Ascending aorta (tissue), 2 donors: ENCODE measurements around the gene MAN2B2. TPM values are rescaled to one million over a fixed set of nuclear protein-coding genes. Genes with fewer than 3 reads are reported as not detected.

Source experiments
- DNase-seq, 2 donors: peaks; one replicate each; pipeline ENCODE4 v3.0.0-alpha.2; 2019; ENCODE audit warnings: low spot score in 2 of 2
- H3K27ac ChIP-seq, 2 donors: fragments of 200-600 bp; sonication (generic); one replicate each; pipeline ENCODE4 v1.5.1; 2016 to 2017; ENCODE audit warnings: mild to moderate bottlenecking in 1 of 2
- H3K27me3 ChIP-seq: fragments of 200-600 bp; sonication (generic); one replicate; pipeline ENCODE4 v1.5.1; 2017
- H3K36me3 ChIP-seq, 2 donors: fragments of 200-600 bp; sonication (generic); one replicate each; pipeline ENCODE4 v1.5.1; 2016
- H3K4me1 ChIP-seq, 2 donors: fragments of 200-600 bp; sonication (generic); one replicate each; pipeline ENCODE4 v1.5.1; 2016 to 2017; ENCODE audit warnings: mild to moderate bottlenecking in 1 of 2
- H3K4me3 ChIP-seq, 2 donors: fragments of 200-600 bp; sonication (generic); one replicate each; pipeline ENCODE4 v1.5.1; 2016 to 2017; ENCODE audit warnings: mild to moderate bottlenecking in 1 of 2
- H3K9me3 ChIP-seq, 2 donors: fragments of 200-600 bp; sonication (generic); one replicate each; pipeline ENCODE4 v1.5.1; 2016
- intact Hi-C: fragments of 100-400 bp; cut with DNase I; formaldehyde crosslinking; loops from one replicate; pipeline ENCODE4 v1.15.1; 2023
- total RNA-seq: library from RNA; depleted of rRNA; stranded (reverse); fragments of >200 nt; gene quantifications from one replicate; pipeline ENCODE4 v1.1.0, GENCODE V29; 2016
- TF ChIP-seq, protein P1 (sequence below), 3 experiments: fragments of 200-600 bp in 2 of 3; fragments of 450-650 bp in 1 of 3; sonication (generic) in 2 of 3; IDR thresholded peaks; one replicate each; pipeline ENCODE4 v1.5.1; 2016 to 2019; ENCODE audit warnings: antibody characterized with exemption in 3 of 3, mild to moderate bottlenecking in 1 of 3, moderate library complexity in 1 of 3

Gene MAN2B2
- total RNA-seq, 1 donor from 2014 or later = 47.8 TPM

DNA sequence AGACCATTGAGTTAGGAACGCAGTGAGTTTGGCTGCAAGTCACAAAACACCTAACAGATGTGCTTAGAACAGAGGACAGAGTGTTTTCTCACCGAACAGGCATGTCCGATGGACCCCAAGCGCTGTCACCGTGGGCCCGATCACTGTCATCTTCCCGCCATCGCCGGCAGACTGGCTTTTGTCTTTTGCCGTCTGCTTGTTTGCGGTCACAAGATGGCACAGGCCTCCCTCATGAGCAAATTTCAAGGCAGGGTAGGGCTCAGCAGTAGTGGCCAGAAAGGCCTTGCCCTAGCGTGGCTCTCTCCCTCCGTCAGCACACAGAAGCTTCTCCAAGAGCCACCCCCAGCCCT is 44.1 kb downstream of the MAN2B2 start:
- TF ChIP-seq, protein P1, sequence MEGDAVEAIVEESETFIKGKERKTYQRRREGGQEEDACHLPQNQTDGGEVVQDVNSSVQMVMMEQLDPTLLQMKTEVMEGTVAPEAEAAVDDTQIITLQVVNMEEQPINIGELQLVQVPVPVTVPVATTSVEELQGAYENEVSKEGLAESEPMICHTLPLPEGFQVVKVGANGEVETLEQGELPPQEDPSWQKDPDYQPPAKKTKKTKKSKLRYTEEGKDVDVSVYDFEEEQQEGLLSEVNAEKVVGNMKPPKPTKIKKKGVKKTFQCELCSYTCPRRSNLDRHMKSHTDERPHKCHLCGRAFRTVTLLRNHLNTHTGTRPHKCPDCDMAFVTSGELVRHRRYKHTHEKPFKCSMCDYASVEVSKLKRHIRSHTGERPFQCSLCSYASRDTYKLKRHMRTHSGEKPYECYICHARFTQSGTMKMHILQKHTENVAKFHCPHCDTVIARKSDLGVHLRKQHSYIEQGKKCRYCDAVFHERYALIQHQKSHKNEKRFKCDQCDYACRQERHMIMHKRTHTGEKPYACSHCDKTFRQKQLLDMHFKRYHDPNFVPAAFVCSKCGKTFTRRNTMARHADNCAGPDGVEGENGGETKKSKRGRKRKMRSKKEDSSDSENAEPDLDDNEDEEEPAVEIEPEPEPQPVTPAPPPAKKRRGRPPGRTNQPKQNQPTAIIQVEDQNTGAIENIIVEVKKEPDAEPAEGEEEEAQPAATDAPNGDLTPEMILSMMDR (IDR thresholded peaks at IDR 0.05) = no peak
- H3K9me3 ChIP-seq = no peaks in the 10 kb centered on the region
- no peak for DNase-seq
- no peak overlapping the region for H3K4me3 ChIP-seq
- no peaks in the 10 kb centered on the region for H3K27me3 ChIP-seq
- H3K27ac ChIP-seq = no peak overlapping the region
- H3K4me1 ChIP-seq = no peaks in the 10 kb centered on the region
- intact Hi-C loops = no loop called here
- H3K36me3 ChIP-seq = peaks cover 53 to 69% of the 10 kb centered on the region in 2 donors

DNA sequence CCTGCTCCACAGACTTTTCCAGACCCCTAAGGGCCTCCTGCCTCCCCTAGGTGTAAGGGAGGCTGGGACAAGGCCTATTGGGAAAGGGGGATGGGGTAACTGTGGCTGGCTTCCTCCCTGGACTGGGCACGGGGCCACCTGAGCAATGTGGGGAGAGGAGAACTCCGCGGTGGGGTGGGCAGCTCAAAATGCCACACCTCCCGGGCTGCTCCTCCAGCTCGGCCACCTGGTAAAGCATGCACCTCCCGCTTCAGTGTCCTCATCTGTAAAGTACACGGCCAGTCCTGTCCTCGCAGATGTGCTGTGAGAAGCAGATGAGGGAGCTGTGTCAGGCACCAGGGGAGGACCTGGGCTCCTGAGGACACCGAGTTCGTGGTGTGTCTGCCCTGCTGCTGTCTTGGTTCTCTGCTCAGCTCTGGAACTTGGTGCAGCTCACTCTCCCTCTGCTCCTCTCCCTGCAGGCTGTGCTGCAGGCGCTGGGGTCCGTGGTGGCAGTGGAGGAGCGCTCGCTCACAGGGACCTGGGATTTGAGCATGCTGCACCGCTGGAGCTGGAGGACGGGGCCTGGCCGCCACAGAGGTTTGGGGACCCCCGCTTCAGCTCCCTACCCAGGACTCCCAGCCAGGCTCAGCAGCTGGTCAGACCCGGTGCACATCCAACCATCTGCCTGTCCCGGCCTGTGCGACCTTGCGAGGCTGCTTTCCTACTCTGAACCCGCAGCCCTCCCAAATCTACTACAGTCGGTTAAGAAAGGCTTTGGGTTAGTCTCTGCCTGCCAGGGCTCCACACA is 44.7 kb downstream of the MAN2B2 start:
- H3K9me3 ChIP-seq = no peaks in the 10 kb centered on the region
- H3K4me3 ChIP-seq = no peak overlapping the region
- no peaks in the 10 kb centered on the region for H3K27me3 ChIP-seq
- TF ChIP-seq, protein P1 (IDR thresholded peaks at IDR 0.05) = no peak
- H3K27ac ChIP-seq = no peak overlapping the region
- H3K4me1 ChIP-seq = no peaks in the 10 kb centered on the region
- DNase-seq = no peak
- intact Hi-C loops = no loop called here
- peaks cover 47 to 64% of the 10 kb centered on the region in 2 donors for H3K36me3 ChIP-seq

DNA sequence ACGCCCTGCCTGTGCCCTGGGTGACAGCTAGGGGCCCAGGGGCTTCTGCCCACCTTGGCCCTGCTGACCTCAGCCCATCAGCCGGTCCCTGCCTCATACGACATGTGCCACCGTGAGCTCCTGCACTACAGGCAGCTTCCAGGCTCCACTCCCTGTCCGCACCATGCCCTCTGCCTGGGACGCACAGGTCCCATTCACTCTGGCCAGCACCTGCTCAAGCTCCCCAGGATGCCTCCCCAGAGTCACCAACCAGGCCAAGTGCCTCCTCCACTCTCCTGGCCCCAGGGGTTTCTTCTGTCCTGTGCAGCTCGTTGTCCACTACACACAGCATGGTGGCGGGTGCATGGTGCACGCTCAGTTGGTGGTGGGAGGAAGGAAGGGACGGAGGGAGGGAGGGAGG is 45.3 kb downstream of the MAN2B2 start:
- intact Hi-C loops = no loop called here
- H3K4me3 ChIP-seq = no peak overlapping the region
- TF ChIP-seq, protein P1 (IDR thresholded peaks at IDR 0.05) = no peak
- no peaks in the 10 kb centered on the region for H3K9me3 ChIP-seq
- no peaks in the 10 kb centered on the region for H3K27me3 ChIP-seq
- no peak overlapping the region for H3K27ac ChIP-seq
- peaks cover 42 to 58% of the 10 kb centered on the region in 2 donors for H3K36me3 ChIP-seq
- no peak for DNase-seq
- H3K4me1 ChIP-seq = no peaks in the 10 kb centered on the region

DNA sequence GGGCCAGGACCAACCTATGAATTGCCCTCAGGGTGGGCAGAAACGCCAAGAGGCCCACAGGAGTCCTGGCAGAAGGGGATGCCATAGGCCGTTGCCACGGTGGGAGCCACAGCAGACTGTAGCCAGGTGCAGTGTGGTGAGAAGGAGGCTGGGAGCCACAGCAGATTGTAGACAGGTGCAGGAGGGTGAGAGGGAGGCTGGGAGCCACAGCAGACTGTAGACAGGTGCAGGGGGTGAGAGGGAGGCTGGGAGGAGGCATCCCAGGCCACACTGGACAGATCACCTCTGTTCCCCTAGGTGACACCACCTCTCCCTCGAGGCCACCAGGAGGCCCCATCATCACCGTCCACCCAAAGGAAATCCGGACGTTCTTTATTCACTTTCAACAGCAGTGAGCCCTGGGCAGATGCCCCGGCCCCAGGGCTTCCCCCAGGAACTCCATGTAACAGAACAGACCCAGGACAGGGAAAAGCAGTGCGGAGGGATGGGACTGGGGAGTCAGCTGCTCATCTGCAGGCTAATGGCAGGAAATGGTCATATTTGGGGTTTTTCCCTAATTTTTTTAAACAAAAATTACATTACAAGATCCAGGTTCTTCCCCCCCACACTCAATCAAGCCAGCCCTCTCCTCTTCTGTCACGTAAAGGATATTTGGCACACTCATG is 46.0 kb downstream of the MAN2B2 start:
- no peaks in the 10 kb centered on the region for H3K4me1 ChIP-seq
- no peaks in the 10 kb centered on the region for H3K9me3 ChIP-seq
- intact Hi-C loops = no loop called here
- no peak overlapping the region for H3K27ac ChIP-seq
- DNase-seq = no peak
- no peaks in the 10 kb centered on the region for H3K27me3 ChIP-seq
- H3K4me3 ChIP-seq = no peak overlapping the region
- TF ChIP-seq, protein P1 (IDR thresholded peaks at IDR 0.05) = no peak
- peaks cover 37 to 51% of the 10 kb centered on the region in 2 donors for H3K36me3 ChIP-seq

DNA sequence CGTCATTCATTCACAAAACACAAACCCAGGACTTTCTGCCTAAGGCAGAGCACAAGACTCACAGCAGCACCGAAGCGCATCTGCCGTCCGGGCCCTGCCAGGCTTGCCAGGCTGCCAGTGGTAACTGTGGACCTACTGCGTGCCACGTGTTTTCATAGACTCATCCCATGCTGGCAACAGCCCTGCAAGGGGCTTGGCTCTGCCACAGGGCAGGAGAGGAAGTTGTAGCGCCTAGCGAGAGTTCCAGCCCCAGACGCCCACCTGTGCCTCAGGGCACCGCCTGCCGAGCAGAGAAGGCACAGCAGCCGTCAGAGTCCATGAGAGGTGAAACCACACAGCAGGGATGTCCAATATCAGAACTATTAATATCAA is 46.6 kb downstream of the MAN2B2 start:
- Histone ChIP-seq H3K27ac (no peak overlapping the region), H3K4me1 (no peaks in the 10 kb centered on the region), H3K36me3 (peaks cover 31 to 46% of the 10 kb centered on the region in 2 donors), H3K9me3 (no peaks in the 10 kb centered on the region), H3K27me3 (no peaks in the 10 kb centered on the region), H3K4me3 (no peak overlapping the region)
- intact Hi-C loops = no loop called here
- TF ChIP-seq, protein P1 (IDR thresholded peaks at IDR 0.05) = no peak
- no peak for DNase-seq
